Right renal cortex interstitium (tissue), 3 donors: Measurements from ENCODE around the gene PAEP. TPM values are rescaled to one million over a fixed set of nuclear protein-coding genes. Genes with fewer than 3 reads are reported as not detected.

Experiments used
- DNase-seq, 3 donors: peaks; one replicate each; pipeline ENCODE4 v3.0.0-alpha.2; 2013; ENCODE audit warnings: low read depth in 3 of 3, low spot score in 2 of 3
- polyA plus RNA-seq, 3 donors: library from polyadenylated mRNA; unstranded; fragments of 120-200 nt; gene quantifications; one replicate each; pipeline ENCODE4 v1.2.1, GENCODE V29; 2013; ENCODE audit not compliant: insufficient read length in 3 of 3

Gene PAEP
- polyA plus RNA-seq, 3 donors = 0.28 TPM; not detected in 2

GRCh38 chr9:135590486-135591079 is 29.0 kb downstream of the PAEP start:
- no peak for DNase-seq

GRCh38 chr9:135591506-135592330 is 30.2 kb downstream of the PAEP start:
- no peak for DNase-seq

- no peak for DNase-seq
These were observed 30.7 kb downstream of the PAEP start for GRCh38 chr9:135592331-135592590.

GRCh38 chr9:135592625-135593024 is 31.1 kb downstream of the PAEP start:
- DNase-seq = no peak

- no peak for DNase-seq
These were observed 34.7 kb downstream of the PAEP start for GRCh38 chr9:135596211-135596610.

- DNase-seq = no peak
These were observed 38.8 kb downstream of the PAEP start for GRCh38 chr9:135600296-135600817.

GRCh38 chr9:135601988-135602387 is 40.4 kb downstream of the PAEP start:
- no peak for DNase-seq

- DNase-seq = no peak
These were observed 41.4 kb downstream of the PAEP start for GRCh38 chr9:135602789-135603481.

- no peak for DNase-seq
These were observed 43.1 kb downstream of the PAEP start for GRCh38 chr9:135604437-135605237.

- DNase-seq = no peak
These were observed 43.8 kb downstream of the PAEP start for GRCh38 chr9:135605238-135605781.

- no peak for DNase-seq
These were observed 45.3 kb downstream of the PAEP start for GRCh38 chr9:135606885-135607259.

GRCh38 chr9:135607401-135608293 is 46.1 kb downstream of the PAEP start:
- DNase-seq = no peak

- DNase-seq = no peak
These were observed 46.9 kb downstream of the PAEP start for GRCh38 chr9:135608294-135608998.

- no peak for DNase-seq
These were observed 47.4 kb downstream of the PAEP start for GRCh38 chr9:135608999-135609317.

- no peak for DNase-seq
These were observed 47.9 kb downstream of the PAEP start for GRCh38 chr9:135609366-135609955.

GRCh38 chr9:135610290-135611141 is 49.0 kb downstream of the PAEP start:
- no peak for DNase-seq

- no peak for DNase-seq
These were observed 49.8 kb downstream of the PAEP start for GRCh38 chr9:135611142-135611874.
